ENCODE measurements around the gene GABRP. TPM values are rescaled to one million over a fixed set of nuclear protein-coding genes. Genes with fewer than 3 reads are reported as not detected.

Gene GABRP
- total and polyA plus RNA-seq, 2 experiments from 2014 or later = 3.6 to 6.3 TPM

- Histone ChIP-seq H4K20me1 (replicated peaks; ENCODE audit: insufficient read depth) (no peaks in the 10 kb centered on the region), H3K36me3 (ENCODE audit: insufficient read depth) (no peaks in the 10 kb centered on the region), H2AFZ (no peak overlapping the region), H3K79me2 (replicated peaks; ENCODE audit: insufficient read depth) (no peaks in the 10 kb centered on the region), H3F3A (replicated peaks; ENCODE audit: low read depth) (peaks cover 16% of the 10 kb centered on the region), H3K4me3 (no peak overlapping the region), H3K4me2 (no peak overlapping the region), H3K27ac (ENCODE audit: low read depth) (no peak overlapping the region), H3K9me2 (ENCODE audit: insufficient read depth) (peaks cover 14% of the 10 kb centered on the region), H3K27me3 (ENCODE audit: insufficient read depth) (no peaks in the 10 kb centered on the region), H3K4me1 (ENCODE audit: insufficient read depth) (peaks cover 18% of the 10 kb centered on the region)
- peaks cover 7% of the 10 kb centered on the region for H3K27me3 Mint-ChIP-seq (ENCODE audit: insufficient read depth, low read depth, poor library complexity)
- peaks cover 2% of the 10 kb centered on the region; the same call in 1 of the 3 replicates for H3K9me3 Mint-ChIP-seq
- H3K27ac Mint-ChIP-seq = no peak overlapping the region
- no peak for ATAC-seq
- DNase-seq (ENCODE audit: low spot score) = no peak
- peaks cover 5% of the 10 kb centered on the region for H3K36me3 Mint-ChIP-seq (ENCODE audit: low read depth)
- no peak for TF ChIP-seq EZH2 (IDR thresholded peaks at IDR 0.05; ENCODE audit: low read depth, unreplicated experiment)
- TF ChIP-seq EZH2phosphoT487 (IDR thresholded peaks at IDR 0.05; ENCODE audit: unreplicated experiment) = no peak
- no peak for TF ChIP-seq ETS1 (IDR thresholded peaks at IDR 0.05)
- no peak for TF ChIP-seq CREB1 (CRISPR knock-in tag; IDR thresholded peaks at IDR 0.05; ENCODE audit: low read depth)
- no peak for TF ChIP-seq STAT1 (IDR thresholded peaks at IDR 0.05; ENCODE audit: unreplicated experiment)
- TF ChIP-seq ZNF114 (CRISPR knock-in tag; IDR thresholded peaks at IDR 0.05) = no peak
- H3K4me1 Mint-ChIP-seq = peaks cover 40% of the 10 kb centered on the region
- H3K4me3 Mint-ChIP-seq = no peak overlapping the region
Observed at GRCh38 chr5:170749911-170750431, 33.6 kb upstream of the GABRP start.

- H3K27ac ChIP-seq (ENCODE audit: low read depth) = no peak overlapping the region
Observed at GRCh38 chr5:170750791-170751190, 32.7 kb upstream of the GABRP start.

GRCh38 chr5:170751631-170752030 is 31.9 kb upstream of the GABRP start:
- ATAC-seq (no peak), DNase-seq (ENCODE audit: low spot score) (no peak)
- Histone ChIP-seq H3K9me2 (ENCODE audit: insufficient read depth) (peaks cover 27% of the 10 kb centered on the region), H3K4me2 (no peak overlapping the region), H3K36me3 (ENCODE audit: insufficient read depth) (no peaks in the 10 kb centered on the region), H3K27me3 (ENCODE audit: insufficient read depth) (no peaks in the 10 kb centered on the region), H3K79me2 (replicated peaks; ENCODE audit: insufficient read depth) (no peaks in the 10 kb centered on the region), H3K27ac (ENCODE audit: low read depth) (no peak overlapping the region), H2AFZ (no peak overlapping the region), H3K4me3 (no peak overlapping the region), H3F3A (replicated peaks; ENCODE audit: low read depth) (peaks cover 4% of the 10 kb centered on the region), H3K4me1 (ENCODE audit: insufficient read depth) (peaks cover 8% of the 10 kb centered on the region), H4K20me1 (replicated peaks; ENCODE audit: insufficient read depth) (no peaks in the 10 kb centered on the region)
- H3K36me3 Mint-ChIP-seq (ENCODE audit: low read depth) = peaks cover 7% of the 10 kb centered on the region
- H3K4me3 Mint-ChIP-seq = no peak overlapping the region
- peaks cover 5% of the 10 kb centered on the region for H3K27me3 Mint-ChIP-seq (ENCODE audit: insufficient read depth, low read depth, poor library complexity)
- H3K9me3 Mint-ChIP-seq = peaks cover 4% of the 10 kb centered on the region; the same call in 1 of the 3 replicates
- H3K27ac Mint-ChIP-seq = no peak overlapping the region
- H3K4me1 Mint-ChIP-seq = peaks cover 25% of the 10 kb centered on the region
- TF ChIP-seq EZH2phosphoT487 (IDR thresholded peaks at IDR 0.05; ENCODE audit: unreplicated experiment) = no peak
- TF ChIP-seq CREB1 (CRISPR knock-in tag; IDR thresholded peaks at IDR 0.05; ENCODE audit: low read depth) = no peak
- TF ChIP-seq JUNB (IDR thresholded peaks at IDR 0.05; ENCODE audit: unreplicated experiment) = no peak
- no peak for TF ChIP-seq EZH2 (IDR thresholded peaks at IDR 0.05; ENCODE audit: low read depth, unreplicated experiment)
- TF ChIP-seq ZNF462 (CRISPR knock-in tag; IDR thresholded peaks at IDR 0.05) = no peak

More at GRCh38 chr5:170750791-170751190, 32.7 kb upstream of the GABRP start:
- Mint-ChIP-seq H3K4me1 (peaks cover 34% of the 10 kb centered on the region), H3K4me3 (no peak overlapping the region), H3K27me3 (ENCODE audit: insufficient read depth, low read depth, poor library complexity) (peaks cover 5% of the 10 kb centered on the region), H3K9me3 (peaks cover 4% of the 10 kb centered on the region; the same call in 1 of the 3 replicates), H3K36me3 (ENCODE audit: low read depth) (peaks cover 7% of the 10 kb centered on the region), H3K27ac (no peak overlapping the region)
- no peak for ATAC-seq
- DNase-seq (ENCODE audit: low spot score) = no peak
- Histone ChIP-seq H4K20me1 (replicated peaks; ENCODE audit: insufficient read depth) (no peaks in the 10 kb centered on the region), H2AFZ (no peak overlapping the region), H3K79me2 (replicated peaks; ENCODE audit: insufficient read depth) (no peaks in the 10 kb centered on the region), H3K4me1 (ENCODE audit: insufficient read depth) (peaks cover 13% of the 10 kb centered on the region), H3K4me3 (no peak overlapping the region), H3K27me3 (ENCODE audit: insufficient read depth) (no peaks in the 10 kb centered on the region), H3K9me2 (ENCODE audit: insufficient read depth) (peaks cover 19% of the 10 kb centered on the region), H3K36me3 (ENCODE audit: insufficient read depth) (no peaks in the 10 kb centered on the region), H3K4me2 (no peak overlapping the region), H3F3A (replicated peaks; ENCODE audit: low read depth) (peaks cover 10% of the 10 kb centered on the region)
- no peak for TF ChIP-seq ZNF331 (CRISPR knock-in tag; IDR thresholded peaks at IDR 0.05; ENCODE audit: low read depth)
- TF ChIP-seq EZH2 (IDR thresholded peaks at IDR 0.05; ENCODE audit: low read depth, unreplicated experiment) = no peak
- no peak for TF ChIP-seq CREB1 (CRISPR knock-in tag; IDR thresholded peaks at IDR 0.05; ENCODE audit: low read depth)
- TF ChIP-seq POLR2AphosphoS5 (IDR thresholded peaks at IDR 0.05; ENCODE audit: low read depth) = no peak

Measured in GM23338 (cell line).